Measurements from ENCODE around the gene PPP1R7.

PPP1R7 gene

GRCh38 chr2:241180495-241180894, 30.2 kb downstream of the PPP1R7 start:
- TF ChIP-seq CTCF (IDR thresholded peaks at IDR 0.05): no peak

GRCh38 chr2:241182126-241182525, 31.9 kb downstream of the PPP1R7 start:
- no peak for TF ChIP-seq CTCF (IDR thresholded peaks at IDR 0.05)

GRCh38 chr2:241182531-241183133, 32.4 kb downstream of the PPP1R7 start:
- no peak for TF ChIP-seq CTCF (IDR thresholded peaks at IDR 0.05)

- TF ChIP-seq CTCF (IDR thresholded peaks at IDR 0.05): no peak
Measured at GRCh38 chr2:241183221-241183620, 33.0 kb downstream of the PPP1R7 start.

- TF ChIP-seq CTCF (IDR thresholded peaks at IDR 0.05): no peak
Measured at GRCh38 chr2:241184901-241185300, 34.6 kb downstream of the PPP1R7 start.

- TF ChIP-seq CTCF (IDR thresholded peaks at IDR 0.05): no peak
Measured at GRCh38 chr2:241185961-241186360, 35.7 kb downstream of the PPP1R7 start.

- TF ChIP-seq CTCF (IDR thresholded peaks at IDR 0.05): no peak
Measured at GRCh38 chr2:241187101-241187917, 37.0 kb downstream of the PPP1R7 start.
